Lung (tissue), 12 donors: ENCODE measurements around the gene TMEM40. TPM values are rescaled to one million over a fixed set of nuclear protein-coding genes. Genes with fewer than 3 reads are reported as not detected.

Experiments used
- ATAC-seq: fragments of 200-7000 bp; cut with Tn5 transposase; one replicate; pipeline ENCODE4 v1.9.1; 2020; ENCODE audit warnings: moderate number of reproducible peaks; ENCODE audit not compliant: insufficient read depth, low FRiP score
- DNase-seq, 3 donors: peaks; one replicate each; pipeline ENCODE4 v3.0.0-alpha.2; 2013 to 2017
- H3K27ac ChIP-seq, 2 donors: one replicate each; pipeline ENCODE4 v1.5.1; 2013; ENCODE audit warnings: mild to moderate bottlenecking in 2 of 2, moderate library complexity in 2 of 2, control low read depth in 1 of 2, inconsistent platforms in 1 of 2, low read depth in 1 of 2, low read length in 1 of 2
- H3K27me3 ChIP-seq, 3 donors: one replicate each; pipeline ENCODE4 v1.5.1; 2013; ENCODE audit warnings: low read length in 2 of 3; ENCODE audit not compliant: control insufficient read depth in 3 of 3, insufficient read depth in 3 of 3
- H3K36me3 ChIP-seq, 4 donors: one replicate each; pipeline ENCODE4 v1.5.1; 2013; ENCODE audit warnings: low read length in 4 of 4, mild to moderate bottlenecking in 1 of 4, moderate library complexity in 1 of 4; ENCODE audit not compliant: control insufficient read depth in 4 of 4, insufficient read depth in 4 of 4
- H3K4me1 ChIP-seq, 5 donors: one replicate each; pipeline ENCODE4 v1.5.1; 2013; ENCODE audit warnings: low read length in 5 of 5, mild to moderate bottlenecking in 2 of 5, moderate library complexity in 1 of 5; ENCODE audit not compliant: control insufficient read depth in 5 of 5, insufficient read depth in 5 of 5
- H3K4me3 ChIP-seq: one replicate; pipeline ENCODE4 v1.5.1; 2013; ENCODE audit warnings: mild to moderate bottlenecking, control low read depth, moderate library complexity
- H3K9ac ChIP-seq, 2 donors: one replicate each; pipeline ENCODE4 v1.5.1; 2013; ENCODE audit warnings: low read length in 2 of 2, control low read depth in 1 of 2; ENCODE audit not compliant: insufficient read depth in 1 of 2
- H3K9me3 ChIP-seq, 4 donors: one replicate each; pipeline ENCODE4 v1.5.1; 2013; ENCODE audit warnings: low read length in 3 of 4, mild to moderate bottlenecking in 1 of 4, moderate library complexity in 1 of 4; ENCODE audit not compliant: control insufficient read depth in 4 of 4, insufficient read depth in 3 of 4
- CTCF ChIP-seq: IDR thresholded peaks from 2 replicates; pipeline ENCODE4 v1.5.1; 2012; ENCODE audit warnings: mild to moderate bottlenecking; ENCODE audit errors: control extremely low read depth, extremely low read depth
- WGBS, 2 donors: extraction: QIAGEN DNeasy Blood & Tissue Kit; methylation state at CpG; one replicate each; pipeline ENCODE4 v1.1.7; 2013; 5-methylcytosine and 5-hydroxymethylcytosine counted together
- polyA plus RNA-seq, 2 donors: library from polyadenylated mRNA; stranded (reverse); fragments of 200-250 nt; gene quantifications; one replicate each; pipeline ENCODE4 v1.2.1, GENCODE V29; 2013
- total RNA-seq, 2 donors: library from RNA; depleted of rRNA in 1 of 2; stranded (reverse); fragments of >200 nt in 1 of 2; gene quantifications; one replicate each; pipeline ENCODE4 v1.2.1, GENCODE V29; 2014 to 2021
- donor health status: control.
- donor health status: control.
- donor health status: Bipolar disorder and iron deficiency.
- donor health status: healthy.
- donor health status: DM: yes; HTN: yes; CAD: no.

The TMEM40 gene
- total and polyA plus RNA-seq, 4 donors, result 2.0 to 6.0 (median 4.0) TPM

GRCh38 chr3:12686096-12686495 is 73.0 kb downstream of the TMEM40 start:
- no peak for DNase-seq

More at GRCh38 chr3:12686096-12686495, 73.0 kb downstream of the TMEM40 start:
- no peak overlapping the region for H3K4me3 ChIP-seq
- WGBS, 2 donors, result 75 to 86% methylated on average over 3 of the region's 3 CpGs
- no peak overlapping the region for H3K27ac ChIP-seq
- H3K9me3 ChIP-seq, result no peaks in the 10 kb centered on the region
- no peak overlapping the region for H3K9ac ChIP-seq
- no peak for TF ChIP-seq CTCF
- H3K27me3 ChIP-seq, result no peaks in the 10 kb centered on the region
- no peak for ATAC-seq
- H3K36me3 ChIP-seq, result no peaks in the 10 kb centered on the region
- no peaks in the 10 kb centered on the region for H3K4me1 ChIP-seq

Other genes starting within 250 kb of the TMEM40 start
- gene MKRN2OS, start 213.8 kb downstream of the TMEM40 start, total RNA-seq, result 1 to 10 TPM in 1 of 2 donors, not detected in 1; 1.1 TPM
- 1 to 10 TPM in 1 of 2 donors, under 1 TPM in 1; 0.62 to 1.3 TPM for gene MKRN2OS, start 213.8 kb downstream of the TMEM40 start, polyA plus RNA-seq
- gene MKRN2, start 202.2 kb downstream of the TMEM40 start, total RNA-seq, result 10 to 100 TPM; 26.4 to 30.8 TPM
- 10 to 100 TPM; 15.7 to 20.2 TPM for gene MKRN2, start 202.2 kb downstream of the TMEM40 start, polyA plus RNA-seq
- gene RAF1, start 95.1 kb downstream of the TMEM40 start, total RNA-seq, result 100 to 1,000 TPM in 1 of 2 donors, 10 to 100 TPM in 1; 86.7 to 182 TPM
- 10 to 100 TPM; 41.4 to 74.2 TPM for gene RAF1, start 95.1 kb downstream of the TMEM40 start, polyA plus RNA-seq
- gene CAND2, start 37.4 kb upstream of the TMEM40 start, total RNA-seq, result 1 to 10 TPM; 5.6 to 5.9 TPM
- 1 to 10 TPM; 1.0 to 1.6 TPM for gene CAND2, start 37.4 kb upstream of the TMEM40 start, polyA plus RNA-seq
- 1,000 to 10,000 TPM; 1,163 to 1,366 TPM for gene RPL32, start 82.3 kb upstream of the TMEM40 start, total RNA-seq
- 1,000 to 10,000 TPM; 1,635 to 3,171 TPM for gene RPL32, start 82.3 kb upstream of the TMEM40 start, polyA plus RNA-seq